Activated T-helper 9 cell treated with anti-CD3 and anti-CD28 coated beads, Interleukin-2, amount 50 U/mL, for 16 hours (primary cell): Measurements from ENCODE around the gene ARHGAP21.
"Not testable (repeated sequence)": the region's sequence is repeated elsewhere in the genome, so short reads cannot be mapped to it uniquely, and the experiment has no call there.

ENCODE experiments used
- DNase-seq: peaks from one replicate; pipeline ENCODE4 v3.0.0-alpha.2; 2020; ENCODE audit warnings: low read depth

Gene ARHGAP21

GRCh38 chr10:24625778-24626177, 97.9 kb downstream of the ARHGAP21 start:
- no peak for DNase-seq

- DNase-seq, result no peak
Observed at GRCh38 chr10:24623383-24623782, 100.3 kb downstream of the ARHGAP21 start.

- DNase-seq, result no peak
Observed at GRCh38 chr10:24622781-24623301, 100.8 kb downstream of the ARHGAP21 start.

DNA sequence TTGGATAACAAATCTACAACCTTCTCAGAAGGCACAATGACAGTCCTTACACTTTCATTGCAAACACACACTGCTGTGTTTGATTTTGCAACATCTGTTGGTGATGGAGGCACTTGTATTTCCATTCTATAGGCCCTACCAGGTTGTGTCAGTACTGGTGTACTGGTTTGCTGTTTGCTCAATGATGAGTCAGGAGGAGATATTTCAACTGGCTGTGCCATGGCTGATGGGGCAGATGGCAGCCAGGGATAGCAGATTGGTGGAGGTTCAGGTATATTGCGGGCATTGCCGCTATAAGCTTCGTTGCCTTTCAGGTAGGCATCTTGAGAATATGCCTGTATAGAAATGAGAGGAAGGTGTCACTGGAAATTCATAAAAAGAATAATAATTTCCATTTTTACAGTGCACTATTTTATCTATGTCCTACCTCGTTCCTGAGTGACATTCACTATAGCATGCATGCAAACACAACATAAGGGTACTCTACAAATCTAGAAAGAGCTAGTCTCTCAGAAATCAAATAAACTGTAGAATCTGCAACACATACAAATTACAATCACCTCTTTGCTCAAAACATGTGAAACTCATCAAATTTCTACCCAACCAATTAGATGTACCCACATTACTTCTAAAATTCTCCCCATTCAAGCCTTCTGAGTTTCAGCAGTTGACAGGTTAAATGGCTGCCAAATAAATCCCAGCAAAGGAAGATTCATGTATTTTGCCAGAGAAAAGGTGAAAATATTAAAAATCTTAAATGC, 102.5 kb downstream of the ARHGAP21 start:
- DNase-seq, result not testable (repeated sequence)

- DNase-seq, result not testable (repeated sequence)
Observed at GRCh38 chr10:24619994-24620310, 103.7 kb downstream of the ARHGAP21 start.

DNA sequence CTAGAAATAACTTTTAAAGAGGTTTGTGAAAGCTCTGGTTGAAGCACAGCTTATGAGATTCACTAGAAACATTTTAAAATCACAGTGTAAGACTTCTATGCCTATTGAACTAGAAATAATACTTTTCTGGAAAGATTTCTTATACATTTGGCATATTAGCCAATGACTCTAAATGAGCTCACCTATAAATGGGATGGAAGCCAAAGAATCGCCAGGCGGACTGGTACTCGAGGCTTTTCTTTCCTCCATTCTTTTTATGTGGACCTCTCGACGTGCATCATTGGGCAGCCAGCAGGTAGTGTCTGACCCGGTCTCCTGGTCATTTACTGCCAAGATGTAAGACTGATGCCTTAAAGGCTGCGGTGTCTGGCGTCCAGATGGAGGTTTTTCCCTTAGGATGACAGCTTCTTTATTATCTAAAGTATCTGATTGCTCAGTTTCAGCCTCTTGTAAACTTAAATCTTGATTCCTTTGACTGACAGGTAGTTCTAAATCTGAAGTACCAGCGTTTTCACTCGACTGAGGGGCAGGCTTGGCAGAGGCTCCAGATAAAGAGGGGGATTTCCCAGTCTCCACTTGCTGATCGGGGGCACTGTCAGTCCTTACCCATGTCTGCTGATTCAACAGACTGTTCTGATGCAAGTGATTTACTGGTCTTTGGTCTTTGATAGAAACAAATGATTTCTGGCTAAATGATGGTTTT, 104.2 kb downstream of the ARHGAP21 start:
- DNase-seq, result not testable (repeated sequence)

DNA sequence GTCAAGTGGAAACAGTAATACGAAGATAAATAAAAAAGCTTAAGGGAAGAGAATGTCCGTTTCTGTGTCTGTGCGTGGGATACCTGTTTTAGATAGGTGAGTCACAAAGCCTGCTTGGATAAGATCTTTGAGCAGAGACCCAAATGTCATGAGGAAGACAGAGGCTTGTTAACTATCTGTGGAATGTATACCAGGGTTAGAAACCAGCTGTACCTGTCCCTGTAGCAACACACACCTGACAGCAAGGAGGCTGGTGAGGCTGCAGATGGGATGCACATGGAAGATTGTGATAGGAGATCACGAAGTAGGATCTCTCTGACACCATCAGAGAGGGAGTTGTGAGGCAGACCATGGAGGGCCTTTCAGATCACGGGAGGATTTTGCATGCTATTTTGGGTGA, 105.3 kb downstream of the ARHGAP21 start:
- DNase-seq, result no peak

GRCh38 chr10:24617771-24618396, 105.8 kb downstream of the ARHGAP21 start:
- peak; percentile 15 for DNase-seq

GRCh38 chr10:24616536-24616935, 107.2 kb downstream of the ARHGAP21 start:
- DNase-seq, result no peak

GRCh38 chr10:24606021-24606420, 117.7 kb downstream of the ARHGAP21 start:
- no peak for DNase-seq

GRCh38 chr10:24605141-24605540, 118.5 kb downstream of the ARHGAP21 start:
- no peak for DNase-seq

GRCh38 chr10:24603333-24603732, 120.4 kb downstream of the ARHGAP21 start:
- DNase-seq, result no peak

GRCh38 chr10:24597961-24598360, 125.7 kb downstream of the ARHGAP21 start:
- DNase-seq, result no peak

DNA sequence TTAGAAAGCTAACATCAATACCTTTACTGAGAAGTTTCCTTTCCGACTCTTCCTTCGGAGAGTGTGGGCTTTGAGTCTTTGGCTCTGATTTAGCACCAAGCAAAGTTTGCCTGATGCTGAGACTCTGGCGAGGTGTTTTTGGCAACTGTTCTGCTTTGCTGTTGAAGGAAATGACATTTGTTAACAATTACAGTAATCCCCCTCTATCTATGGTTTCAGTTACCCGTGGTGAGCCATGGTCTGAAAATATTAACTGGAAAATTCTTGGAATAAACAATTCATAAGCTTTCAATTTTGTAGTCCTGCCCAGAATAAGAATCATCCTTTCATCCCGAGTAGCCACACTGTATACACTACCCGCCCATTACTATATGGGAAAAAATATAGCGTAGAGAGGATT, 126.3 kb downstream of the ARHGAP21 start:
- no peak for DNase-seq

- no peak for DNase-seq
Observed at GRCh38 chr10:24596217-24596930, 127.3 kb downstream of the ARHGAP21 start.

DNA sequence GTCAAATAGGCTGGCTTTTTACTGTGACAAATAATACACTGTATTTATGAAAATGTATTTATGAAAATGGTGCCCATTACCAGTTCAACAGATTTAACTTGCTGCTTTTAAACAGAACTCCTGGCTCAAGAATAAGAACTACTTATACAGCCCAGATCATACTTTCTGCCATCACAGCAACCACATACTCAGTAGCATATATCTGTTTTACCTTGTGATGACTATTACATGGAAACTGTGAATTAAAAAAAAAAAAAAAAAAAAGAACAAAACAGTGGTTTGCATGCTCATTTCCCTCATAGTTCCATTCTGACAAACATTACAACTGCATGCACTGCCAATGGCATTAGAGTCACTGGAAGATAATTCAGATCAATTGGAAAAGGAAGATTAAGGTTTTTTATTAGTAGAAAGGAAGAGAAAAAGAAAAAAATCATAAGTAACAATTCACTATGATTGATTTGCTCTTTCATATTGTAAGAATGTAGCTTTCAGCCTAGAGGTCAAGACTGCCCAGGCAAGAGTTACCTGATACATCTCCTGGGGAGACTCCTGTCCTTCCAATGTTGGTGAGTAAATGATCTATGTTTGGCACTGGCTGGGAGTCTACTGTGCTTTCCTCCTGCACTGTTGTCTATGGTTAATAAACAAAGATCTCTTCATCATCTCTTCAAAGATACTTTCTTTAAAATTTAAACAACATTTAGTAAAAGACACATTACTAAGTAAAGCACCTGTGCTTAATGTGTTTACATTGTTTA, 132.8 kb downstream of the ARHGAP21 start:
- no peak for DNase-seq

DNA sequence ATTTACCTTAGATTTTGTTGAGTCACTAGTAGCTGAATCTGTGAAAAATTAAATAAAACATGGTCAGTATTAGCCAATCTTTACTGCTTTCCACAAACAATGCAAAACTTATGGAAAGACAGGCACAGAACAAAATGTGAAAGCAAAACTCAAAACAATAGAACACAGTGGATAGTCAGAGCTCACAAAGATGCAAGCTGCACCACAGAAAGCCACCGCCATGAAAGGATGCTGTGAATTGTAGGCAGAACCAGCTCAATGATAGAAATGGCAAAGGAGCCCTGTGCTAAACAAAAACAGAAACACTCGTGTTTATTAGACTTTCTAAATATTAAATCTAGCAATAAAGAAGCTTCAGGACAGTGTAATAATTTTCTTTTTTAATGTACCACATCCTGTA, 134.4 kb downstream of the ARHGAP21 start:
- no peak for DNase-seq

DNA sequence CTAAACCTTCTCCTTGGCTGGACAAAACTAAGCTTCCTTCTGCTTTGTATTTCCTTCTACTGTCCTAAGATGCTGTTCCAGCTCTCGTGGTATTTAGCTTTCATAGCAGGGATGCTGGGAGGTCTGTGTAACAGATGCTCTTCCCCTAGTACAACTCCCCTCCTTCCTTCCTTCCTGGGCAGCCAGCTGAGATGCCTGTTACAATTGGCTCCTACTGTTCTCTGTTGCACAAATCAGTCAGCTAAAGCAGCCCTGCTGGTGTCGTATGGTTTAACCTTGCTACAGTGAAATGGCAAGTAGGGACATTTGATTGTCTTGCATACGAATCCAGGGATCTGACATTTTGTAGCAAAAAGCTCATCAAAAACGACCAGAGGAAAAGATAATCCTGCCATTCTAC, 143.8 kb downstream of the ARHGAP21 start:
- DNase-seq, result no peak

GRCh38 chr10:24579448-24579847, 144.2 kb downstream of the ARHGAP21 start:
- no peak for DNase-seq

DNA sequence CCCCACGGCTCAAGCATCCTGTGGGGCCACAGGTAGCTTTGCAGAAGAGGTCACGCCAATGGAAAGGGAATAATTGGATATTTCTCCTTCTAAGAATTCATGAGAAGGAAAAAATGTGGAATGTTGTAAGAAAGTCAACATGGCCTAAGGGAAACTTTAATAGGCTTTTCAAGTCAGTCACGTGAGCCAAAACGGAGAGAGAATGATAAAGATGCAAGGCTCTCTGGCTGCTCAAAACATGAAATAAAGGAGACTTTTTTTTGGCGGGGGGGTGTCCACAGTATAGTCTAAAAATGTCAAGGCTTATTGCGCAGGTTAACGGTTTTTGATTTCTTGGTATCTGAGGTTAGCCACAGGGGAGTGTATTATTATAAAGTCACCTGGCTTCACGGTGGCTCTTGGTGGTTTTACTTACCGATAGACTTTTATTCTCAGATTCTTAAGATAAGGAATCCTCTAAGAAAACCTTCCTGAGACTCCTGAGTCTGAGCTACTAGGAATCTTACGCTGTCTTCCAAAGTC, 148.1 kb downstream of the ARHGAP21 start:
- DNase-seq, result no peak

DNA sequence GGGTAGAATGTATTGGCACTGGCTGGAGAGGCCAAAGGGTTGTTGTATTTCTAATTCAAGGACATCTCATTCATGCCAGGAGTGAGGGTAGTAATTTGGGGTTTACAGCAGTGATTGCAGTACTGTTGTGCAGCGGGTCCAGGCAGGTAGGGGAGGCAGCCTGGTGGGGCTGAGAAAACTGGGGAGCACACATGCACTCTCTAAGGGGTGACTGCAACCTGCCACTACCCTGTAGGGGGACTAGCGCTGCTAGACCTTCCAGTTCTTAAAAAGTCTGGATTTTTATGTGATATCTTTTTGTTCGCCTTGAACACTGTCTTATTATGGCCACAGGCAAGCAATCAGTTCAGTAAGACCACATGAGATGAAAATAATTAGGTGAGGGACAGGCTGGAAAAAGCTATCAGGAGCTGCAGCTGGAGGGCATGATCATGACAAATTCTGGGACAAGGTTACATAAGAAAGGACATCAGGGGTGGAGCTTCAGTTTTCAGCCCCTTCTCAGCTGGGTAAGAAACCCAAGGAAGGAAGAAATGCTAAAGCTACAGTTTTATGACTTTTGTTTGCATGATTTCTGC, 149.0 kb downstream of the ARHGAP21 start:
- DNase-seq, result no peak
